Neural progenitor cell (in vitro differentiated cells): ENCODE data around the gene RNF169. TPM values are rescaled to one million over a fixed set of nuclear protein-coding genes. Genes with fewer than 3 reads are reported as not detected.

ENCODE experiments used
- DNase-seq: peaks from one replicate; pipeline ENCODE4 v3.0.0-alpha.2; 2016; ENCODE audit warnings: low spot score
- H2AFZ ChIP-seq: fragments of 200-600 bp; sonication (generic); replicated peaks from 2 replicates; pipeline ENCODE4 v1.6.1; 2016; ENCODE audit warnings: antibody characterized with exemption
- H3F3A ChIP-seq: fragments of 200-600 bp; sonication (generic); 2 replicates; pipeline ENCODE4 v1.6.1; 2016; ENCODE audit warnings: antibody characterized with exemption, low read depth
- H3K27ac ChIP-seq: fragments of 200-600 bp; sonication (generic); 2 replicates; pipeline ENCODE4 v1.5.1; 2016; ENCODE audit warnings: mild to moderate bottlenecking
- H3K27me3 ChIP-seq: fragments of 200-600 bp; sonication (generic); 2 replicates; pipeline ENCODE4 v1.6.1; 2016; ENCODE audit warnings: mild to moderate bottlenecking, moderate library complexity
- H3K36me3 ChIP-seq: fragments of 200-600 bp; sonication (generic); 2 replicates; pipeline ENCODE4 v1.5.1; 2016
- H3K4me1 ChIP-seq: fragments of 200-600 bp; sonication (generic); 2 replicates; pipeline ENCODE4 v1.6.1; 2016; ENCODE audit warnings: mixed run types
- H3K4me2 ChIP-seq: fragments of 200-600 bp; sonication (generic); 2 replicates; pipeline ENCODE4 v1.6.1; 2016
- H3K4me3 ChIP-seq: fragments of 200-600 bp; sonication (generic); 2 replicates; pipeline ENCODE4 v1.5.1; 2016
- H3K79me2 ChIP-seq: fragments of 200-600 bp; sonication (generic); 2 replicates; pipeline ENCODE4 v1.6.1; 2016; ENCODE audit warnings: low read depth
- H3K9ac ChIP-seq: fragments of 200-600 bp; sonication (generic); 2 replicates; pipeline ENCODE4 v1.6.1; 2016
- H3K9me3 ChIP-seq: fragments of 200-600 bp; sonication (generic); 2 replicates; pipeline ENCODE4 v1.5.1; 2016; ENCODE audit warnings: low read depth
- H4K20me1 ChIP-seq: fragments of 200-600 bp; sonication (generic); 2 replicates; pipeline ENCODE4 v1.6.1; 2016; ENCODE audit warnings: low read depth
- H3K27ac Mint-ChIP-seq: 3 replicates; pipeline ENCODE4 v1.8.0; 2021; ENCODE audit warnings: mixed read lengths
- H3K27me3 Mint-ChIP-seq: 2 replicates; pipeline ENCODE4 v1.8.0; 2022; ENCODE audit warnings: low read depth, mild to moderate bottlenecking, inconsistent platforms, moderate library complexity, mixed read lengths; ENCODE audit not compliant: insufficient read depth
- H3K36me3 Mint-ChIP-seq: 3 replicates; pipeline ENCODE4 v1.8.0; 2021; ENCODE audit warnings: mixed read lengths
- H3K4me1 Mint-ChIP-seq: 3 replicates; pipeline ENCODE4 v1.8.0; 2021; ENCODE audit warnings: mixed read lengths
- H3K4me3 Mint-ChIP-seq: 3 replicates; pipeline ENCODE4 v1.8.0; 2021; ENCODE audit warnings: mild to moderate bottlenecking, moderate library complexity, mixed read lengths
- H3K9me3 Mint-ChIP-seq: 3 replicates; pipeline ENCODE4 v1.8.0; 2020; ENCODE audit warnings: mixed read lengths
- EZH2 ChIP-seq: fragments of 200-600 bp; sonication (generic); IDR thresholded peaks from 2 replicates; pipeline ENCODE4 v1.6.1; 2017; ENCODE audit warnings: antibody characterized with exemption, mild to moderate bottlenecking, moderate library complexity
- EZH2phosphoT487 ChIP-seq: fragments of 200-600 bp; sonication (generic); IDR thresholded peaks from 2 replicates; pipeline ENCODE4 v1.6.1; 2017; ENCODE audit warnings: antibody characterized with exemption
- total RNA-seq: library from RNA; depleted of rRNA; stranded (reverse); fragments of >200 nt; gene quantifications from 2 replicates; pipeline ENCODE4 v1.2.3, GENCODE V29; 2015; ENCODE audit warnings: low replicate concordance
- TF ChIP-seq, protein P1 (sequence below): fragments of 200-600 bp; sonication (generic); IDR thresholded peaks from 2 replicates; pipeline ENCODE4 v1.5.1; 2017; ENCODE audit warnings: antibody characterized with exemption, mild to moderate bottlenecking

RNF169 gene
- total RNA-seq, 1 donor from 2014 or later = 30.2 TPM

DNA sequence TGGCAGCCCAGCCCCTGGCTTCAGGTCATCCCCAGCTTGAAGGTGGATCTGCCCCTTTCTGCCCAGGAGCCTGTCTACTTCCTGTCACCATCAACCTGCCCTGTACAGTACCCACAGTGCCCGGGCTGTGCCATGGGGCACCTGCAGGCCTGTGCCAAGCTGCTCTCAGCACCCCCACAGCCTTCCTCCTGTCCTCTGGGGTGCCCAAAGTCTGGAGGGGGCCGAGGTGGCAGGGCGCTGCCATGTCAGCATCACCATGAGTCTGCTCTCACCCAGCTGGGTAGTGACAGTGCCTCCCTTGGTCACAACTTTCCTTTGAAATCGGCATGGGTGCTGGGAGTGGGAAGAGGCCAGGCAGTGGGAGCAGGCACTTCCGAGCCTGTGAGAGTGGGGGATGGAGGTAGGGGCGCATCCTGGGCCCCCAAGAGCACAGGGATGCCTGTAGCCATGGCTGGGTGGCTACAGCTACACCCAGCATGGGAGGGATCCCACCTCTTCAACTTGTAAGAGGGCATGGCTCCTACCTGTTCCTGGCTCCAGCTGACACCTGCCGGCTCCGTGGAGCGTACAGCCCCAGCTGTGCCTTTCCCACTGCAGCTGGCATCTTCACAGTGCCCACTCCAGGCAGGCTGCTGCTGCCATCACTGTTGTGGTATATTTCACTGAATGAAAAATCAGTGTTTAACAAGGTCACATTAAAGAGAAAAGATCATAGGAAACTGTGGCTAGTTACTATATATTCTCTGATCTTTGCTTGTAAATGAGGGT is 42.9 kb downstream of the RNF169 start:
- peaks cover 3% of the 10 kb centered on the region for H3K4me1 Mint-ChIP-seq
- H3K4me3 ChIP-seq = no peak overlapping the region
- H3K4me3 Mint-ChIP-seq = no peak overlapping the region
- no peak overlapping the region for H2AFZ ChIP-seq
- H3K27me3 Mint-ChIP-seq = no peaks in the 10 kb centered on the region
- no peaks in the 10 kb centered on the region for H3K36me3 ChIP-seq
- H3F3A ChIP-seq = no peaks in the 10 kb centered on the region
- H3K36me3 Mint-ChIP-seq = peaks cover 17% of the 10 kb centered on the region
- no peaks in the 10 kb centered on the region for H4K20me1 ChIP-seq
- no peak overlapping the region for H3K27ac ChIP-seq
- no peaks in the 10 kb centered on the region for H3K9me3 Mint-ChIP-seq
- TF ChIP-seq, protein P1, sequence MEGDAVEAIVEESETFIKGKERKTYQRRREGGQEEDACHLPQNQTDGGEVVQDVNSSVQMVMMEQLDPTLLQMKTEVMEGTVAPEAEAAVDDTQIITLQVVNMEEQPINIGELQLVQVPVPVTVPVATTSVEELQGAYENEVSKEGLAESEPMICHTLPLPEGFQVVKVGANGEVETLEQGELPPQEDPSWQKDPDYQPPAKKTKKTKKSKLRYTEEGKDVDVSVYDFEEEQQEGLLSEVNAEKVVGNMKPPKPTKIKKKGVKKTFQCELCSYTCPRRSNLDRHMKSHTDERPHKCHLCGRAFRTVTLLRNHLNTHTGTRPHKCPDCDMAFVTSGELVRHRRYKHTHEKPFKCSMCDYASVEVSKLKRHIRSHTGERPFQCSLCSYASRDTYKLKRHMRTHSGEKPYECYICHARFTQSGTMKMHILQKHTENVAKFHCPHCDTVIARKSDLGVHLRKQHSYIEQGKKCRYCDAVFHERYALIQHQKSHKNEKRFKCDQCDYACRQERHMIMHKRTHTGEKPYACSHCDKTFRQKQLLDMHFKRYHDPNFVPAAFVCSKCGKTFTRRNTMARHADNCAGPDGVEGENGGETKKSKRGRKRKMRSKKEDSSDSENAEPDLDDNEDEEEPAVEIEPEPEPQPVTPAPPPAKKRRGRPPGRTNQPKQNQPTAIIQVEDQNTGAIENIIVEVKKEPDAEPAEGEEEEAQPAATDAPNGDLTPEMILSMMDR = no peak
- TF ChIP-seq EZH2 (no peak), EZH2phosphoT487 (no peak)
- H3K9me3 ChIP-seq = no peaks in the 10 kb centered on the region
- H3K4me2 ChIP-seq = no peak overlapping the region
- H3K27me3 ChIP-seq = no peaks in the 10 kb centered on the region
- H3K4me1 ChIP-seq = no peaks in the 10 kb centered on the region
- DNase-seq = no peak
- H3K9ac ChIP-seq = no peak overlapping the region
- peaks cover 10% of the 10 kb centered on the region for H3K79me2 ChIP-seq
- H3K27ac Mint-ChIP-seq = no peak overlapping the region

DNA sequence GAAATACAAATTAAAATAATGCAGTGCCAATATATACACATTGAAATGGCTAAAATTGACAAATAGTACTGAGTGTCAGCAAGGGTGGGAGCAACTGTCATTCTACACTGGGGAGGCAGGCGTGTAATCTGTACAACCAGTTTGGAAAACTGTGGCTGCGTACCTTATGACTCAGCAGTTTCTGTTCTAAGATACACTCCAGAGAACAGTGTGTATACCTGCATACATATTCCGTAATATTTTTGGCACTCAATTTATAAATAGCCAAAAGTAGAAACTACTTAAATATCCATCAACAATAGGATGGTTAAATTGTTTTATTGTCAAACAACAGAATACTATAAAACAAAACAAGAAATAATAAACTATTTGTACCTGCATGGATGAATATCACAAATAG is 57.6 kb downstream of the RNF169 start:
- no peaks in the 10 kb centered on the region for H3K9me3 ChIP-seq
- Mint-ChIP-seq H3K36me3 (peaks cover 19% of the 10 kb centered on the region), H3K9me3 (no peaks in the 10 kb centered on the region), H3K4me1 (no peaks in the 10 kb centered on the region), H3K4me3 (no peak overlapping the region), H3K27me3 (no peaks in the 10 kb centered on the region), H3K27ac (no peak overlapping the region)
- no peak overlapping the region for H3K9ac ChIP-seq
- no peaks in the 10 kb centered on the region for H3K4me1 ChIP-seq
- no peaks in the 10 kb centered on the region for H3K27me3 ChIP-seq
- H4K20me1 ChIP-seq = no peaks in the 10 kb centered on the region
- no peak overlapping the region for H3K4me2 ChIP-seq
- H2AFZ ChIP-seq = no peak overlapping the region
- no peak for DNase-seq
- H3K79me2 ChIP-seq = peaks cover 4% of the 10 kb centered on the region
- H3K36me3 ChIP-seq = no peaks in the 10 kb centered on the region
- TF ChIP-seq EZH2 = no peak
- TF ChIP-seq, protein P1 = no peak
- no peak for TF ChIP-seq EZH2phosphoT487
- H3F3A ChIP-seq = no peaks in the 10 kb centered on the region
- no peak overlapping the region for H3K4me3 ChIP-seq
- no peak overlapping the region for H3K27ac ChIP-seq

DNA sequence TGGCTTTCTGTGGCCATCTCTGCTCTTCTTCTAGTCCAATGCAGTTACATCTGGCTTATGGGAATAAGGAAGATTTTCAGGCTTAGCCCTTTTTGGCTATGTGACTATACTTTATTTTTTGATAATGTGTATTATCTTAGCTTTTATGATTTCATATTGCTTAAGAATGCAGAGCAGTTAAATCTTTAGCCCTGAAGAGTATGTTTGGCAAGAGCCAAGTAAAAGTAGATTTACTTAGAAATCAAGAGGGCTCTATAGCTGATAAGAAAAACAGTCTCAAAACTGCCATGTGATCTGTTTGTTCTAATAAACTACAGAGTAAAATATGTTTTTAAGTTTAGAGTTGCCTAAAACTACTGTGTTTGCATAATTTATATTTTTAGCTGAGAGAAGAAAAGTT is 61.2 kb downstream of the RNF169 start:
- Histone ChIP-seq H3K27ac (no peak overlapping the region), H3K9me3 (no peaks in the 10 kb centered on the region), H3K79me2 (peaks cover 4% of the 10 kb centered on the region), H3K4me1 (no peaks in the 10 kb centered on the region), H3F3A (no peaks in the 10 kb centered on the region), H2AFZ (no peak overlapping the region), H4K20me1 (no peaks in the 10 kb centered on the region), H3K4me2 (no peak overlapping the region), H3K9ac (no peak overlapping the region), H3K4me3 (no peak overlapping the region), H3K36me3 (no peaks in the 10 kb centered on the region), H3K27me3 (no peaks in the 10 kb centered on the region)
- Mint-ChIP-seq H3K27me3 (no peaks in the 10 kb centered on the region), H3K27ac (no peak overlapping the region), H3K4me3 (no peak overlapping the region), H3K4me1 (no peaks in the 10 kb centered on the region), H3K36me3 (peaks cover 17% of the 10 kb centered on the region), H3K9me3 (no peaks in the 10 kb centered on the region)
- no peak for TF ChIP-seq EZH2phosphoT487
- TF ChIP-seq, protein P1 = no peak
- TF ChIP-seq EZH2 = no peak
- no peak for DNase-seq
